K562 (cell line): ENCODE data around the gene SYN1. TPM values are rescaled to one million over a fixed set of nuclear protein-coding genes. Genes with fewer than 3 reads are reported as not detected.

Experiments
- ARNT ChIP-seq, 2 experiments: fragments of 450-650 bp; IDR thresholded peaks; 2 replicates each; pipeline ENCODE4 v1.6.1; 2016; ENCODE audit warnings: mild to moderate bottlenecking in 1 of 2
- BRD9 ChIP-seq: fragments of 450-650 bp; IDR thresholded peaks from 2 replicates; pipeline ENCODE4 v1.6.1; 2018; ENCODE audit warnings: low read depth; ENCODE audit not compliant: partially characterized antibody
- EP300 ChIP-seq: IDR thresholded peaks from 2 replicates; pipeline ENCODE4 v1.6.1; 2012; ENCODE audit warnings: low read length, improper control_type of control experiment
- FOXJ2 ChIP-seq: fragments of 200-800 bp; sonication (Bioruptor generic); IDR thresholded peaks from 2 replicates; pipeline ENCODE4 v1.6.1; 2016; ENCODE audit warnings: missing genetic modification characterization, missing compliant biosample characterization
- L3MBTL2 ChIP-seq: fragments of 450-650 bp; IDR thresholded peaks from 2 replicates; pipeline ENCODE4 v1.6.1; 2016; ENCODE audit warnings: mild to moderate bottlenecking, moderate library complexity
- LARP7 ChIP-seq: fragments of 450-650 bp; IDR thresholded peaks from 2 replicates; pipeline ENCODE4 v1.6.1; 2016
- MCM3 ChIP-seq: fragments of 450-650 bp; IDR thresholded peaks from 2 replicates; pipeline ENCODE4 v1.6.1; 2016
- NR2C2 ChIP-seq, 2 experiments: fragments of 200-800 bp in 1 of 2; sonication (Bioruptor generic) in 1 of 2; sonication (generic) in 1 of 2; formaldehyde crosslinking in 1 of 2; IDR thresholded peaks; 2 replicates each; pipeline versions ENCODE4 v1.6.1 to v1.8.0; 2016 to 2022; ENCODE audit warnings: mild to moderate bottlenecking in 1 of 2, missing compliant biosample characterization in 1 of 2, missing genetic modification characterization in 1 of 2, missing genetic modification reagents in 1 of 2
- RBM25 ChIP-seq: fragments of 200-400 bp; formaldehyde crosslinking; IDR thresholded peaks from 2 replicates; pipeline ENCODE4 v1.6.1; 2018; ENCODE audit warnings: low read length, low read depth, moderate library complexity; ENCODE audit not compliant: severe bottlenecking
- SIN3A ChIP-seq, 2 experiments: fragments of 150-350 bp in 1 of 2; IDR thresholded peaks; 2 replicates each; pipeline ENCODE4 v1.6.1; 2011 to 2016; ENCODE audit warnings: borderline replicate concordance in 2 of 2, low read depth in 2 of 2, low read length in 2 of 2, mild to moderate bottlenecking in 2 of 2, moderate library complexity in 2 of 2; ENCODE audit not compliant: control insufficient read depth in 1 of 2
- SRF ChIP-seq, 2 experiments: fragments of 250-450, 450-650 bp in 1 of 2; sonication (Bioruptor Pico) in 1 of 2; sonication (generic) in 1 of 2; formaldehyde crosslinking; IDR thresholded peaks; 2 replicates each; pipeline versions ENCODE4 v1.5.0 to v1.5.1; 2020 to 2022; ENCODE audit warnings: mild to moderate bottlenecking in 1 of 2, missing genetic modification reagents in 1 of 2
- SRSF3 ChIP-seq: fragments of 200-400 bp; formaldehyde crosslinking; IDR thresholded peaks from 2 replicates; pipeline ENCODE4 v1.6.1; 2016; ENCODE audit warnings: mild to moderate bottlenecking, low read length, moderate library complexity; ENCODE audit not compliant: insufficient read depth
- STAT5A ChIP-seq: IDR thresholded peaks from 2 replicates; pipeline ENCODE4 v1.6.1; 2012; ENCODE audit warnings: low read length, inconsistent platforms, borderline replicate concordance
- VEZF1 ChIP-seq: fragments of 200-800 bp; sonication (Bioruptor generic); IDR thresholded peaks from 2 replicates; pipeline ENCODE4 v1.6.1; 2017; ENCODE audit warnings: missing genetic modification characterization, missing compliant biosample characterization
- ZBTB33 ChIP-seq: sonication (generic); formaldehyde crosslinking; IDR thresholded peaks from 2 replicates; pipeline ENCODE4 v1.8.1; 2023; ENCODE audit warnings: mild to moderate bottlenecking, missing genetic modification reagents
- ZBTB8A ChIP-seq: fragments of 450-650 bp; IDR thresholded peaks from 2 replicates; pipeline ENCODE4 v1.6.1; 2018; ENCODE audit warnings: mild to moderate bottlenecking, moderate library complexity; ENCODE audit not compliant: partially characterized antibody
- ZNF165 ChIP-seq: fragments of 250-450 bp; sonication (Bioruptor Pico); IDR thresholded peaks from 2 replicates; pipeline ENCODE4 v1.4.0; 2020; ENCODE audit warnings: borderline replicate concordance
- ZNF184 ChIP-seq: sonication (generic); formaldehyde crosslinking; IDR thresholded peaks from 2 replicates; pipeline ENCODE4 v1.5.0; 2020; ENCODE audit warnings: missing genetic modification reagents
- ZNF232 ChIP-seq: sonication (generic); formaldehyde crosslinking; IDR thresholded peaks from 2 replicates; pipeline ENCODE4 v1.8.0; 2022; ENCODE audit warnings: mild to moderate bottlenecking, missing genetic modification reagents
- ZNF589 ChIP-seq: fragments of 200-800 bp; sonication (Bioruptor generic); IDR thresholded peaks from 2 replicates; pipeline ENCODE4 v1.6.1; 2016; ENCODE audit warnings: low read depth, missing genetic modification characterization, missing compliant biosample characterization
- polyA plus RNA-seq, 8 experiments: library from polyadenylated mRNA; depleted of rRNA in 4 of 8; stranded (reverse) in 5 of 8; unstranded in 3 of 8; fragments of >200 nt; fragmentation: Nextera tagmentation in 2 of 8; fragmentation: Illumina TruSeq in 1 of 8; extraction: Ambion mirVana in 2 of 8; extraction: Trizol in 1 of 8; gene quantifications; 2 replicates each; pipeline versions ENCODE4 v1.2.1 to v1.2.3, GENCODE V29; 2011 to 2014; ENCODE audit warnings: inconsistent platforms in 1 of 8, missing spikeins in 1 of 8
- total RNA-seq, 7 experiments: library from RNA; depleted of rRNA in 6 of 7; stranded (reverse); fragments of >200 nt in 6 of 7; fragmentation: Illumina TruSeq in 2 of 7; extraction: Trizol in 2 of 7; gene quantifications; 2 replicates each; pipeline versions ENCODE4 v1.2.1 to v1.2.3, GENCODE V29; 2011 to 2021; ENCODE audit warnings: low replicate concordance in 1 of 7

The SYN1 gene
- total and polyA plus RNA-seq, 9 of the 15 experiments (the other 6 are each of a cell fraction or from before 2014, with no cell fraction given), result 0.01 to 0.28 (median 0.18) TPM; not detected in 2

DNA sequence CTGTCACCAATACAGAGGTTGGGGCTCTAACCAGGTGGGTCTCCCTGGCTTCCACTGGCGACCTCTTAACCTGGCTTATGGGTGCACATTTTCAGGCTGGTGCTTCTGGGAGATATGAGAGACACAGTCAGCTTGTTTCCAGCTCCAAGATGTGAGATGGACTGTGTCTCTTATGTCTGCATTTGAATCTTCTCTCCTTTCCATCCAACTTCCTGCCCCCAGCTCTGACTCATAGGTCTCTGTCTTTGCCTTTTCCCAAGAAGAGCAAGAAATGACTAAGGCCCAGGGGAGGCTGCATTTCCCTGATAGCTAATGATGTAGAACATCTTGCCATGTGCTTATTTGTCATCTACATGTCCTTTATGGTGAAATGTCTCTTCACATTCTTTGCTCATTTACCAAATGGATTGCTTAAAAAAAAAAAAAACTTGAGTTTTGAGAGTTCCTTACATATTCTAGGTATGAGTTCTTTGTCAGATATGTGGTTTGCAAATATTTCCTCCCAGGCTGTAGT, 42.5 kb upstream of the SYN1 start (continued):
- TF ChIP-seq ZBTB33 (CRISPR knock-in tag) (no peak), SIN3A (IDR thresholded peaks at IDR 0.05; ENCODE audit: borderline replicate concordance in 2 of 2, control insufficient read depth in 1 of 2, low read depth in 2 of 2, low read length in 2 of 2) (no peak), SRSF3 (no peak), VEZF1 (CRISPR knock-in tag) (peak; percentile 26; the same call in 1 of the 2 replicates), BRD9 (peak; percentile 77), ZNF184 (CRISPR knock-in tag) (no peak), SRF (CRISPR knock-in tag; IDR thresholded peaks at IDR 0.05) (peak in 1 of 2 experiments; percentile 72; a peak in 1 of 4 replicates), FOXJ2 (tag) (no peak), ZNF232 (CRISPR knock-in tag) (no peak), STAT5A (peak; percentile 75), LARP7 (no peak), L3MBTL2 (peak; percentile 84), ZNF589 (peak; percentile 55; the same call in 1 of the 2 replicates), ZNF165 (CRISPR knock-in tag) (no peak), EP300 (peak; percentile 85; the same call in 1 of the 2 replicates), MCM3 (no peak), ZBTB8A (no peak), ARNT (IDR thresholded peaks at IDR 0.05) (peak in 1 of 2 experiments; percentile 49; a peak in 1 of 4 replicates), NR2C2 (CRISPR knock-in tag; IDR thresholded peaks at IDR 0.05) (no peak), NR2C2 (tag; IDR thresholded peaks at IDR 0.05) (peak; percentile 31; the same call in 1 of the 2 replicates), RBM25 (no peak)
